Stimulated activated CD4-positive, alpha-beta T cell treated with anti-CD3 and anti-CD28 coated beads, Interleukin-15, amount 100 ng/mL, for 24 hours (primary cell): ENCODE measurements around the gene RHBDD1.

Experiments
- DNase-seq: peaks from one replicate; pipeline ENCODE4 v3.0.0-alpha.2; 2020

The RHBDD1 gene

GRCh38 chr2:226943862-226944620, 108.2 kb downstream of the RHBDD1 start:
- DNase-seq = no peak

DNA sequence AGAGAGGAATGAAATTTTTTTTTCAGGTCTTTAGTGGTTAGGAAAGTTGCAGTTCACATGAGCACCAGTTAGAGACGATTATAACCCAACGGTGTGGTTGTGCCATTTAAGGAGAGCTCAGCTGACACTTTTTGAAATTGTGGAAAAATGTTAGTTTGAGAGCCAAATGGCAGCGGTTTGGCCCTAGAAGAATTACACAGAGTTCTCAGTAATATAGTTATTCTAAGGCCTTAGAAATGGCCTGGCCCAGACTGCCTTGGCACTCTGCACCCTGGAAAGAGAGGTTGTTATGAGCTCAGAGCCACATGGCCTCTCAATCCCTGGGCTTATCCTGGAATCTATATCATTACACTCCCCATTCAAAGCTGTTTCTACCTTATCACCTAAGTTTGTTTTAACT, 117.4 kb downstream of the RHBDD1 start:
- DNase-seq = no peak

- DNase-seq = no peak
Observed at GRCh38 chr2:226953826-226954225, 118.0 kb downstream of the RHBDD1 start.

DNA sequence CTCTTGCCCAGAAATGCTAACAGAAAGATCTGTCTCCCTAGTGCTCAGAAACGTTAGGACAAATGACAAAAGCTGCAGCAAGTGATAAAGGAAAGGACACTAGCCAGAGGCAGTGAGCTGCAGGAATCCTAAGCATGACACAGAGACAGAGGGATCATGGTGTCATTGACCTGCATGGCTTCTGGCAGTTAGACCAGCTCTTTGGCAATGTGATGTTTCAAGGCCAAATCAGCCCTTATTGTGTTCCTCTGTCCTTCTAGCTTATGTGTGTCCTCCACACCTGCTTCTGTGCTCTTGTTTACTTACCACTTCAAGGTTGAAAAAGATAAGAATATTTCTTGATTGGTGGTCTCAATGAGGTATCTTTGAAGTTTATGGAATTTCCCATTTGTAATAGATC, 120.8 kb downstream of the RHBDD1 start:
- no peak for DNase-seq

DNA sequence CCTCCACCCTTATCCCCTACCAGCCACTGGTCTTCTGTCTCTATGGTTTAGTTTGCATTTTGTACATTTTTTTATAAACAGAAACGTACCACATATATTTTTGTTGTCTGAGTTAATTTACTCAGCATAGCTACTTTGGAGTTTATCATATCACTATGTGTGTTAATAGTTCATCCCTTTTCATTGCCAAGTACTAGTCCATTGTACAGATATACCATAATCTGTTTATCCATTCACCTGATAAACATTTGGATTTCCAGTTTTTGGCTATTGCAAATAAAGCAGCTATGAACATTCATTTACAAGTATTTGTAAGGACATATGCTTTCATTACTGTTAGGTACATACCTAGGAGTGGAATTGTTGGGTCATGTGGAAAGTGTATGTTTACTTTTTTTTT, 123.6 kb downstream of the RHBDD1 start:
- DNase-seq = no peak

GRCh38 chr2:226962176-226962773, 126.4 kb downstream of the RHBDD1 start:
- DNase-seq = no peak

GRCh38 chr2:226963528-226963927, 127.7 kb downstream of the RHBDD1 start:
- no peak for DNase-seq

DNA sequence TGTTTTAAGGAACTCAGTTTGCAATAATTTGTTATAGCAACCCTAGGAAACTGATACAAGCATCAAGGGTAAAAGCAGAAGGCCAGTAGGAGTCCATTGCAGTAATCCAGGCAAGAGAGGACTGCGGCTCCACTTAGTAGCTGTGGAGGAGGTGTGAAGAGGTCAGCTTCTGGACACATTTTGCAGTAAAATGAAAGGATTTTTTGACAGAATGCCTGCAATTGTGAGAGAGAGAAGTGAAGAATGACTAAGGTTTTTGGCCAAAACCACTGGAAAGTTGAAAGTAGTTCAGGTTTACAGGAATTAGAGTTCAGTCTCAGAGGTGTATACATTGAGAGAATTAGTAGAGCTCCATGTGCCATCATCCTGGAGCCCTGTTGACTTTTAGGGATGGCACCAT, 129.5 kb downstream of the RHBDD1 start:
- DNase-seq = no peak

- no peak for DNase-seq
Observed at GRCh38 chr2:226969417-226970080, 133.7 kb downstream of the RHBDD1 start.

DNA sequence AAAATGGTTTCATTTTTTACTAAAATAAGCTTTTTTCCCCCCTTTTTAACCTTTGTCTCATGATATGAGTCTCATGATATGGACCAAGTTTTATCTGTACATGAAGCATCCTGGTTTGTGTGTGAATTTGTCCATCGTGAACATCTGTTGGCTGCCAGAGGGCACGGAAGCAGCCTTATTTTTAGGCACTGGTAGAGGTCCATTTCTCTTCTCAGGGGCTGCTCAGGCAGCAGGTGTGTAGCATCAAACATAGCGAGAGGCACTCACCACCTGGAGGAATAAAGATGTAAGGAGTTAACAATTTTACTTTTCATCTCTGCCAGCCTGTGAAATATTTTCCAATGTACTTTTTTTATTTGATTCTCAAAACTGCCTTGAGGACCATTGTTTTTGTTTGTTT, 134.5 kb downstream of the RHBDD1 start:
- DNase-seq = no peak

- no peak for DNase-seq
Observed at GRCh38 chr2:226971084-226971483, 135.2 kb downstream of the RHBDD1 start.

- no peak for DNase-seq
Observed at GRCh38 chr2:226971770-226972169, 135.9 kb downstream of the RHBDD1 start.

DNA sequence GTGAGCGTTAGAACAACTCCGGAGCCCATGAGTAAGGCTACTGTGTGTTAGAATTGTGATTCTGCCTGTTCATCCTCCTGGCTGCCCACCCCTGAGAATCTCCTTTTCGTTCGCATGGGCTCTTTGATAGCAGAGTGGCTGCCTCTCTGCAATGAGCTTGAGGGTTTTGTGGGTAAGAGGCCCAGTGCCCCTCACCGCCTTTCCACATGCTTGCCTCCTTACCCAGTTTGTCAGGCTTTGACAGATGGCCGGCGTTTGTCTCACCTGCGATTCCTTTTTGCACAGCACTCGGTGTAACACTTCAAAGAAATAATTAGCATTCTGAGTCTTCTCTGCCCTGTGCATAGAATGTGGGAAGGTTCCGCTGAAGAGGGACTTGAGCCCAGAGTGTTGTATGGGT, 138.0 kb downstream of the RHBDD1 start:
- no peak for DNase-seq

DNA sequence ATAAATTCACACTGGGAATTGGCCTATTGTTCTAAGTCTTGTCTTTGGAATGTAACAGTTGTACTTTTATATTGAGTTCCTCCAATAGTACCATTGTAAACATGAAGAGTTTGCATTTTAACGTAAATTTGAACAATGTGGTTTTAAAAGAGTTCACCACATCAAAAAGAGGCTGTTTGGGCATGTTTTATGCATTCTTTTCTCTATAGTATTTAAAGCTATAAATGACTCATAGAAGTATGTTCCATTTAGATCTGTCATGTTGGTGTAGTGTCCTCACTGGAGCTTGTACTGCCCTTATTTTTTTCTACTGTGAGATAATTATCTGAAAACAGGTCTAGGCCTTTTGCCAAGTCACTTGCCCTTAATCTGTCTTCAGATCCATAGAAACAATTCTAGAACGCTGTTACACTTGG, 141.9 kb downstream of the RHBDD1 start:
- DNase-seq = no peak

- no peak for DNase-seq
Observed at GRCh38 chr2:226978300-226978699, 142.4 kb downstream of the RHBDD1 start.

GRCh38 chr2:226979004-226979403, 143.2 kb downstream of the RHBDD1 start:
- no peak for DNase-seq

- no peak for DNase-seq
Observed at GRCh38 chr2:226981791-226982326, 146.0 kb downstream of the RHBDD1 start.

GRCh38 chr2:226983895-226984749, 148.3 kb downstream of the RHBDD1 start:
- no peak for DNase-seq

GRCh38 chr2:226984750-226985582, 149.1 kb downstream of the RHBDD1 start:
- peak; percentile 22 for DNase-seq

GRCh38 chr2:226985583-226985946, 149.7 kb downstream of the RHBDD1 start:
- DNase-seq = no peak

GRCh38 chr2:226991663-226992062, 155.8 kb downstream of the RHBDD1 start:
- no peak for DNase-seq

DNA sequence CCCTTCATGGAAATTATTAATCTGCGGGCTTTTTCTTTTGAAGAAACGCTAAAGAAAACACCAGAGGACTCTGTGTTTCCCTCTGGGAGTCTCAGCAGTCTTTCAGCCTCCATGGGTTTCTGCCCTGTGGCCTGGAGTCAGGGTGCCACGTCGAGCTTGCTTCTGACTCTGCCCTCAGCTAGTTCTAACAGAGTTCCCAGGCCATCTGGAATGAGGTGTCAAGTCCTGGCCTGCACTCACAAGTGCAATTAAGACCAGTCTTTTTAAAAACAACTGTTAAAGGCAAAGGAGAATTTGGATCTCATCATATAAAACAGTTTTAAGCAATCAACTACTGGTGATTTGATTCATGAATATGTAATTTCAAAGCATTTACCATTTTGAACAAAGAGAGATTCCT, 157.3 kb downstream of the RHBDD1 start:
- DNase-seq = no peak
